ENCODE measurements around the gene RNF11. TPM values are rescaled to one million over a fixed set of nuclear protein-coding genes. Genes with fewer than 3 reads are reported as not detected.
A peak's percentile ranks its signal among the peaks of the same experiment; 100 is the strongest.

Gene RNF11
- total and polyA plus RNA-seq, 7 donors: 64.3 to 137 (median 107) TPM

GRCh38 chr1:51294566-51295184, 58.6 kb downstream of the RNF11 start:
- TF ChIP-seq, protein P1, sequence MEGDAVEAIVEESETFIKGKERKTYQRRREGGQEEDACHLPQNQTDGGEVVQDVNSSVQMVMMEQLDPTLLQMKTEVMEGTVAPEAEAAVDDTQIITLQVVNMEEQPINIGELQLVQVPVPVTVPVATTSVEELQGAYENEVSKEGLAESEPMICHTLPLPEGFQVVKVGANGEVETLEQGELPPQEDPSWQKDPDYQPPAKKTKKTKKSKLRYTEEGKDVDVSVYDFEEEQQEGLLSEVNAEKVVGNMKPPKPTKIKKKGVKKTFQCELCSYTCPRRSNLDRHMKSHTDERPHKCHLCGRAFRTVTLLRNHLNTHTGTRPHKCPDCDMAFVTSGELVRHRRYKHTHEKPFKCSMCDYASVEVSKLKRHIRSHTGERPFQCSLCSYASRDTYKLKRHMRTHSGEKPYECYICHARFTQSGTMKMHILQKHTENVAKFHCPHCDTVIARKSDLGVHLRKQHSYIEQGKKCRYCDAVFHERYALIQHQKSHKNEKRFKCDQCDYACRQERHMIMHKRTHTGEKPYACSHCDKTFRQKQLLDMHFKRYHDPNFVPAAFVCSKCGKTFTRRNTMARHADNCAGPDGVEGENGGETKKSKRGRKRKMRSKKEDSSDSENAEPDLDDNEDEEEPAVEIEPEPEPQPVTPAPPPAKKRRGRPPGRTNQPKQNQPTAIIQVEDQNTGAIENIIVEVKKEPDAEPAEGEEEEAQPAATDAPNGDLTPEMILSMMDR (IDR thresholded peaks at IDR 0.05): no peak
- H3K27ac ChIP-seq: no peak overlapping the region
- H3K4me3 ChIP-seq: no peak overlapping the region
- no peak for ATAC-seq
- no peak for DNase-seq
- H3K36me3 ChIP-seq (ENCODE audit: insufficient read depth in 1 of 2, low read depth in 1 of 2): no peaks in the 10 kb centered on the region
- no peaks in the 10 kb centered on the region for H3K27me3 ChIP-seq (ENCODE audit: insufficient read depth in 3 of 3, low read length in 2 of 3)
- no peaks in the 10 kb centered on the region for H3K9me3 ChIP-seq
- WGBS, 3 donors: 62 to 68% (median 62%) methylated on average over 11 of the region's 11 CpGs
- H3K4me1 ChIP-seq: no peaks in the 10 kb centered on the region
- intact Hi-C loops (cut with DNase I): loop anchor here in 1 of 2 donors (5.0 kb wide), 1 partner anchor 57 kb away; the partner anchor contains the start of gene RNF11

DNA sequence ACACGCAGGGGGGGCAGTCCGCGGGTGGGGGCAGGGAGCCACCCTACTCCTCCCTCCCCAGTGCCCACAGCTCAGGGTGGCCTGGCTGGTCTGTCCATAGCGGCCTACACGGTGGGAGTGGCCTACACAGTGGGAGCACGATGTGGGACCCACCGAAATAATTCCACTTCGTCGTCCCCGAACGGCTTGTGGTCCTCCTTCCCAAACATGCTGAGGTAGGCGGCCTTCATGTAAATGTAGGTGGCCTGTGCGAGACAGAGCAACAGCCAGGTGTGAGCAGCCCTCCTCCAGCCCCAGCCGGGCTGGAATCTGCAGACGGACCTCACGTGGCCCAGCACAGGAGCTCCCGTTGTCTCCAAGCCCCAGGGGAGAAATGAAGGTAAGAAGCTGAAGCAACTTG, 59.9 kb downstream of the RNF11 start:
- no peaks in the 10 kb centered on the region for H3K4me1 ChIP-seq
- H3K9me3 ChIP-seq: no peaks in the 10 kb centered on the region
- WGBS, 3 donors: 89 to 94% (median 91%) methylated on average over 17 of the region's 17 CpGs
- H3K27ac ChIP-seq: no peak overlapping the region
- TF ChIP-seq, protein P1 (IDR thresholded peaks at IDR 0.05): no peak
- H3K36me3 ChIP-seq (ENCODE audit: insufficient read depth in 1 of 2, low read depth in 1 of 2): no peaks in the 10 kb centered on the region
- intact Hi-C loops (cut with DNase I): loop anchor here (2.0 to 5.0 kb wide), 2 partner anchors 59 to 103 kb away; partner anchors contain the start of gene RNF11 (in 1 of the 2)
- no peak overlapping the region for H3K4me3 ChIP-seq
- DNase-seq (no peak), ATAC-seq (no peak)
- H3K27me3 ChIP-seq (ENCODE audit: insufficient read depth in 3 of 3, low read length in 2 of 3): no peaks in the 10 kb centered on the region

GRCh38 chr1:51296383-51297357, 60.6 kb downstream of the RNF11 start:
- Histone ChIP-seq H3K27ac (no peak overlapping the region), H3K4me3 (peak overlapping the region; percentile 59), H3K9me3 (no peaks in the 10 kb centered on the region), H3K27me3 (ENCODE audit: insufficient read depth in 3 of 3, low read length in 2 of 3) (no peaks in the 10 kb centered on the region), H3K36me3 (ENCODE audit: insufficient read depth in 1 of 2, low read depth in 1 of 2) (no peaks in the 10 kb centered on the region), H3K4me1 (no peaks in the 10 kb centered on the region)
- TF ChIP-seq, protein P1 (IDR thresholded peaks at IDR 0.05): peak; percentile 93
- intact Hi-C loops (cut with DNase I): loop anchor here (2.0 to 5.0 kb wide), 2 partner anchors 59 to 104 kb away; partner anchors contain the start of gene RNF11 (in 1 of the 2)
- WGBS, 3 donors: 10 to 15% (median 14%) methylated on average over 33 of the region's 33 CpGs
- ATAC-seq (peak; percentile 80 to 93 (median 89)), DNase-seq (peak; percentile 80 to 91)

DNA sequence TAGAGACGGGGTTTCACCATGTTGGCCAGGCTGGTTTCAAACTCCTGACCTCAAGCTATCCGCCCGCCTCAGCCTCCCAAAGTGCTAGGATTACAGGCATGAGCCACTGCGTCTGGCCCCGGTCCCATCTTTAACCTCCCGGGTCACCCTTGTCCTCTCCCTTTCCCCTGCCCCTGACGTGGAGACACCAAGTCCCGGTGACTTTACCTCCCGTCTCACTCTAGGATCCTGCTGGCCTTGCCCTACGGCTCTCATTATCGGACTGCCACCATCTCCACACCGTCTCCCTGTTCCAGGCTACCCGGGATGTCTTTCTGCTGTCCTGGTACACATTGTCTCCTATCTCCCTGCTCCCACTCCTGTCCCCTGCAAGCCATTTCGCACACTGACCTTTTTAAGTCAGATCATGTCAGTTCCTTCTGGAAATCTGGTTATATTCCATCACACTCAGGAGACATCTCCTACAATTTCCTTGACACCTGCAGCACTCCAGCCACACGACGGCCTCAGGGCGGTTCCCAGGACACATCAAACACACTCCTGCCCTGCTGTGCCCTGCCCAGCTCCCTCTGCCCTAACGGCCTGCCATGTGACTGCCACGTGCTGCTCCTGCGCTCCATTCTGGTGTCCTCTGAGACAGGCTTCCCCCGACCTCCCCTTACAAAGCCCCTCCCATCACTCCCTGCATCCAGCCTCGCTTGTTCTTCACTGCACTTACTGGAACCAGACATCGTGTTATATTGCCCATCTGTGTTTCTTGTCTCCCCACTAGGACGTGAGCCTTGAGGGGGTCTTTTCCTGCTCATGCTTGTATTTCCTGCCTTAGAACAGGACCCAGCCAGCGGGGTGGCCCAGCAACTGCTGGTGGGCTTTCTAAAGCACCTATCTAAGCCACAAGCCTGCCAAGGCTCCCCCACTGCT, 61.6 kb downstream of the RNF11 start:
- intact Hi-C loops (cut with DNase I): loop anchor here (2.0 to 5.0 kb wide), 2 partner anchors 60 to 105 kb away; partner anchors contain the start of gene RNF11 (in 1 of the 2)
- no peaks in the 10 kb centered on the region for H3K27me3 ChIP-seq (ENCODE audit: insufficient read depth in 3 of 3, low read length in 2 of 3)
- H3K4me3 ChIP-seq: peak overlapping the region; percentile 59
- ATAC-seq (peak in 2 of 4 donors; percentile 10 to 22), DNase-seq (no peak)
- H3K9me3 ChIP-seq: no peaks in the 10 kb centered on the region
- WGBS, 3 donors: 74 to 82% (median 76%) methylated on average over 25 of the region's 25 CpGs
- H3K4me1 ChIP-seq: no peaks in the 10 kb centered on the region
- TF ChIP-seq, protein P1 (IDR thresholded peaks at IDR 0.05): no peak
- no peak overlapping the region for H3K27ac ChIP-seq
- H3K36me3 ChIP-seq (ENCODE audit: insufficient read depth in 1 of 2, low read depth in 1 of 2): no peaks in the 10 kb centered on the region
